HepG2 (cell line): ENCODE data around the gene ITGB5. TPM values are rescaled to one million over a fixed set of nuclear protein-coding genes. Genes with fewer than 3 reads are reported as not detected.

Experiments
- ARID2 ChIP-seq: sonication (generic); formaldehyde crosslinking; IDR thresholded peaks from 2 replicates; pipeline ENCODE4 v1.8.1; 2022; ENCODE audit warnings: mild to moderate bottlenecking, missing genetic modification reagents, borderline replicate concordance
- FOXA1 ChIP-seq, 2 experiments: fragments of 450-650 bp in 1 of 2; sonication (generic) in 1 of 2; formaldehyde crosslinking in 1 of 2; IDR thresholded peaks; 2 replicates each; pipeline versions ENCODE4 v1.4.0 to v1.6.1; 2016 to 2020; ENCODE audit warnings: missing genetic modification reagents in 1 of 2
- LRRFIP1 ChIP-seq: sonication (generic); formaldehyde crosslinking; conservative IDR thresholded peaks from 2 replicates; pipeline ENCODE4 v1.4.0; 2020; ENCODE audit warnings: missing genetic modification reagents
- PAXIP1 ChIP-seq: sonication (generic); formaldehyde crosslinking; conservative IDR thresholded peaks from 2 replicates; pipeline ENCODE4 v1.4.0; 2020; ENCODE audit warnings: mild to moderate bottlenecking, missing genetic modification reagents, moderate library complexity
- PITX1 ChIP-seq: sonication (generic); formaldehyde crosslinking; IDR thresholded peaks from 2 replicates; pipeline ENCODE4 v1.5.1; 2020; ENCODE audit warnings: mild to moderate bottlenecking, missing genetic modification reagents
- RARA ChIP-seq: IDR thresholded peaks from 2 replicates; pipeline ENCODE4 v1.6.1; 2016; ENCODE audit warnings: missing genetic modification reagents, missing compliant biosample characterization
- SAP130 ChIP-seq: IDR thresholded peaks from 2 replicates; pipeline ENCODE4 v1.6.1; 2016; ENCODE audit warnings: low read depth
- SOX5 ChIP-seq: IDR thresholded peaks from 2 replicates; pipeline ENCODE4 v1.6.1; 2016; ENCODE audit warnings: borderline replicate concordance
- YEATS4 ChIP-seq: sonication (generic); formaldehyde crosslinking; IDR thresholded peaks from 2 replicates; pipeline ENCODE4 v1.4.0; 2020; ENCODE audit warnings: missing genetic modification reagents, borderline replicate concordance
- ZNF407 ChIP-seq: sonication (generic); formaldehyde crosslinking; IDR thresholded peaks from one replicate; pipeline ENCODE4 v1.5.1; 2020; ENCODE audit warnings: mild to moderate bottlenecking, missing genetic modification reagents; ENCODE audit errors: not compliant biosample characterization
- ZNF577 ChIP-seq: sonication (generic); formaldehyde crosslinking; IDR thresholded peaks from 2 replicates; pipeline ENCODE4 v1.4.0; 2020; ENCODE audit warnings: mild to moderate bottlenecking, low read depth, missing genetic modification reagents, borderline replicate concordance
- ZNF644 ChIP-seq: IDR thresholded peaks from 2 replicates; pipeline ENCODE4 v1.6.1; 2016; ENCODE audit warnings: low read depth
- ZNF674 ChIP-seq: sonication (generic); formaldehyde crosslinking; IDR thresholded peaks from 2 replicates; pipeline ENCODE4 v1.5.0; 2020; ENCODE audit warnings: low read depth, mild to moderate bottlenecking, missing genetic modification reagents
- ZNF792 ChIP-seq: IDR thresholded peaks from 2 replicates; pipeline ENCODE4 v1.6.1; 2016
- polyA plus RNA-seq, 8 experiments: library from polyadenylated mRNA; depleted of rRNA in 3 of 8; stranded (reverse) in 7 of 8; unstranded in 1 of 8; fragments of >200 nt; fragmentation: Illumina TruSeq in 4 of 8; extraction: Trizol in 4 of 8; gene quantifications; 2 replicates each; pipeline versions ENCODE4 v1.2.1 to v1.2.3, GENCODE V29; 2011 to 2016; ENCODE audit warnings: low read depth in 4 of 8, missing spikeins in 1 of 8, mixed read lengths in 1 of 8; ENCODE audit not compliant: insufficient read depth in 1 of 8
- total RNA-seq, 5 experiments: library from RNA; depleted of rRNA; stranded (reverse); fragments of >200 nt; fragmentation: Illumina TruSeq; extraction: Trizol; gene quantifications; 2 replicates each; pipeline ENCODE4 v1.2.3, GENCODE V29; 2016; ENCODE audit warnings: low read depth in 1 of 5

The ITGB5 gene
- total and polyA plus RNA-seq, 2 of the 13 experiments (the other 11 are each of a cell fraction or from before 2014, with no cell fraction given), result 74.1 to 343 TPM

GRCh38 chr3:124722589-124722988 lies 164.6 kb downstream of the ITGB5 start (continued):
- TF ChIP-seq PAXIP1 (peak; percentile 52), ZNF577 (no peak), RARA (CRISPR knock-in tag) (0 out of 2 replicates have a peak, but pooled peaks have one; percentile 26), SAP130 (CRISPR knock-in tag) (peak; percentile 30), FOXA1 (IDR thresholded peaks at IDR 0.05) (no peak), FOXA1 (CRISPR knock-in tag; IDR thresholded peaks at IDR 0.05) (peak; percentile 20; the same call in 1 of the 2 replicates), ZNF674 (no peak), YEATS4 (no peak), ZNF407 (CRISPR knock-in tag) (no peak), ZNF644 (peak; percentile 73; the same call in 1 of the 2 replicates), SOX5 (CRISPR knock-in tag) (peak; percentile 64; the same call in 1 of the 2 replicates), LRRFIP1 (CRISPR knock-in tag) (no peak), ZNF792 (CRISPR knock-in tag) (no peak), ARID2 (CRISPR knock-in tag) (no peak), PITX1 (CRISPR knock-in tag) (no peak)
